GM19328 (cell line): ENCODE measurements around the gene MXI1.
"Not testable (repeated sequence)": the region's sequence is repeated elsewhere in the genome, so short reads cannot be mapped to it uniquely, and the experiment has no call there.

ENCODE experiments used
- ATAC-seq: cut with Tn5 transposase; IDR thresholded peaks from one replicate; pipeline ENCODE4 v1.9.1; 2021; ENCODE audit warnings: mild to moderate bottlenecking, moderate library complexity; ENCODE audit not compliant: unreplicated experiment

The MXI1 gene

DNA sequence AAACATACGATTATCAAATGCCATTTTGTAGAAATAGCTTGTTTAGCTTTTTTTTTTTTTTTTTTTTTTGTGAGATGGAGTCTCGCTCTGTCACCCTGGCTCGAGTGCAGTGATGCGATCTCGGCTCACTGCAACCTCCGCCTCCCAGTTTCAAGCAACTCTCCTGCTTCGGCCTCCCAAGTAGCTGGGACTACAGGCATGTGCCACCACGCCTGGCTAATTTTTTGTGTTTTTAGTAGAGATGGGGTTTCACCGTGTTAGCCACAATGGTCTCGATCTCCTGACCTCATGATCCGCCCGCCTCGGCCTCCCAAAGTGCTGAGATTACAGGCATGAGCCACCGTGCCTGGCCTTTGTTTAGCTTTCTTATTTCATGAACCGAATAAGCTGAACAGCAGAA, 65.6 kb downstream of the MXI1 start:
- not testable (repeated sequence) for ATAC-seq

DNA sequence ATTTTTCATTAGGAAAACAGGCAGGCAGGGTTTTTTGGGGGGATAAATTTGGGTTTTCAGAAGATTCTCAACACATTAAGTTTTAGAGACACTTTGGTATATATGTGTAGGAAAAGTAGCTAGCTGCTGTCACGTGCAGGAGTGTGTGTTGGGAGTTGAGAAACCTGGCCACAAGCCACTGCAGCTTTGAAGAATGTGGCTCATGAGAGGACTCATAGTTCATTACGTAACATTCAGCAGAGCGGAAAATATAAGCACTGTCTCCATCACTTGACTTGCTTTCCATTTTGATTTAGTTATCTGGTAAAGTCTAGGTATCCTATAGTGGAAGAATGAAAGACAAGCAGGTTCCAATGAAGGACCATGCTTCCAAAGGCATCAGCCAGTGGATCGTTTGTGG, 66.1 kb downstream of the MXI1 start:
- no peak for ATAC-seq

DNA sequence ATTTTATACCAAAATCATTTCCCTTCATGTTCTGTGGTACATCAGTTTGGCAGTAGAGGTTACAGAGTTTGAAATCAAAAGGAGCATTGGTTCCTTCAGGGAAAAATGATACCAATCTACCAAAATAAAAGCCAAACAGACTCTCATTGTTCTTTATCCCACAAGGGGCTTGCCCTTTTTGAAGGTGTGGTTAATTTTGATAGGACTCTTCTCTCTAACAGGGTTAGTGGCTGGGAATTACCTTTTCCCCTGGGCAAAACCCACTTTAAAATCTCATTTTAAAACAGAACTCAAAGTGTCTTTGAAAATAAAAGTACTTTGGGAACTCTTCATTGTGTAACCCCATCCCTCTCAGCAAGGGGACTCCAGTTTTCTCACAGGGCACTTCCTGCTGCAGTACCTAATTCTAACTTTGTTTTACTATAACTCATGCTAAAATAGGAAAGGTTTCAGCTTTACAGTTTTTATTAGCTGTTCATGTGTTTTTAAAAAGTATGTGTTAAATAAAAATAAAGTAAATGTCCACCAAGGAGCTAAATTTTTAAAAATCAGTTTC, 66.7 kb downstream of the MXI1 start:
- ATAC-seq, result no peak

DNA sequence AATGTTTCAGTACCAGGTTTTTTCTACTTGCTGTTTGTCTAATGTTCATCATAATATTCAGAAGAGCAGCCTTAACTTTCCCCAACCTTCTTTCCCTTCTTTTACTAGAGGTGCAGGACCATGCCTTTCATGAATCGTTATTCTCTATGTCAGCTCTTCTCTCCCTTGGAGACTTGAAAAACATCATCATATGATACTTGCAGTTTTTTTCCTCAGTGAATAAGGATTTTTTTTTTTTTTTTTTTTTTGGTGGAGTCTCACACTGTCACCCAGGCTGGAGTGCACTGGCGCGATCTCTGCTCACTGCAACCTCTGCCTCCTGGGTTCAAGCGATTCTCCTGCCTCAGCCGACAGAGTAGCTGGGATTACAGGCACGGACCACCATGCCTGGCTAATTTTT, 67.2 kb downstream of the MXI1 start:
- no peak for ATAC-seq

DNA sequence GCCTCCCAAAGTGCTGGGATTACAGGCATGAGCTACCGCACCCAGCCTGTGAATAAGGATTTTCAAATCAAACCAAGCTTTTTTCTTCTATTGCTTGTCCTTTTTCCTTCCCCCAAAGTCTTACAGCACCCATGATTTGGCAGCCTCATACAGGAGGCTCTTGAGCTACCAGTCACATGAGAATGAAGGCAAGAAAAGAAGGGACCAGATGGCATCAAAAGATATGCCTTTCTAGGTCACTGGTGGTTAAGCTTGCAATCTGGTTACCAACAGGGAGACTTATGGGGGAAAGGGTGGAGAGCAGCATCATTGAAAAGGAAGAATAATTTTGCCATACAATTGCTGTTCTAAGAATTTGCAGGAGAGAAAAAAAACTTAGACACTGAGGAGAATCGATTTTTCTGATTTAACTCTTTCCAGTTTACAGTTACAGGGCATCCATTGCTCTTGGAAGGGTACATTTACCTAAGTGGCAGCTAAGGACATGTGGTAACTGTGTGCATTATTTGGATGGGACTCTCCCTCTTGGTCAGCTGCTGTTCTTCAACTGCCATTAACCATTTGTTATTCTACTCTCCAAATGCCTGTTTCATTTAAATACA, 67.8 kb downstream of the MXI1 start:
- ATAC-seq, result no peak

DNA sequence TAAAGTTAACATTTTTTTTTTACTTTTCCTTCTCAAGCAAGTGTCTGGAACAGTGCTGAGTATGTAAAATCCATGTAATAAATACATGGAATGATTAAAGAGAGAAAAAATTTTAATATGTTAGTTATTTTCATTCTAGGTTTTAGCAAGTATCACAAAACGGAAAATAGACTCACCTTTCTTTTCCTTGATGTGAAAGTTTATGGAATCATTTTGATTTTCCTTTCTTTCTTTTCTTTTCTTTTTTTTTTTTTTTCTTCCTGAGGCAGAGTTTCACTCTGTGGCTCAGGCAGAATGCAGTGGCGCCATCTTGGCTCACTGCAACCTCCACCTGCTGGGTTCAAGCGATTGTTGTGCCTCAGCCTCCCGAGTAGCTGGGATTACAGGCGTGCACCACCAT, 69.2 kb downstream of the MXI1 start:
- ATAC-seq, result no peak

DNA sequence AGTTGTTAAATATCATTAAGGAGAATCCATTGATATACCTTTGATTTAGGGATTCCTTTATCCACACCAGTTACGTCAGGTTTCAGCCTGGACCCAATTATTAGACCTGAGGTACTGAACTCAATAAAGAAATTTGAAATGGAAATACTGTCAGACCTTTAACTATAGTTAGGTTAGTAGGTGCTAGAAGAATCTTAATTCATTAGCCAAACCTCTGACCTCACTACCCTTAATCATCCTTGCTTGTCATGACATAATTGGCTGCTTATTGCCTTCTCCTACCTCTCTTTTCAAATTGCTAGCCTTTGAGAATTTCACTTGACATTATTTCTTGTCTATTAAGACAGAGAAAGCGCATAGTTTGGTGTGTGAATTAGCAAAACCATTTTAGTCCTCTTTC, 70.2 kb downstream of the MXI1 start:
- no peak for ATAC-seq

DNA sequence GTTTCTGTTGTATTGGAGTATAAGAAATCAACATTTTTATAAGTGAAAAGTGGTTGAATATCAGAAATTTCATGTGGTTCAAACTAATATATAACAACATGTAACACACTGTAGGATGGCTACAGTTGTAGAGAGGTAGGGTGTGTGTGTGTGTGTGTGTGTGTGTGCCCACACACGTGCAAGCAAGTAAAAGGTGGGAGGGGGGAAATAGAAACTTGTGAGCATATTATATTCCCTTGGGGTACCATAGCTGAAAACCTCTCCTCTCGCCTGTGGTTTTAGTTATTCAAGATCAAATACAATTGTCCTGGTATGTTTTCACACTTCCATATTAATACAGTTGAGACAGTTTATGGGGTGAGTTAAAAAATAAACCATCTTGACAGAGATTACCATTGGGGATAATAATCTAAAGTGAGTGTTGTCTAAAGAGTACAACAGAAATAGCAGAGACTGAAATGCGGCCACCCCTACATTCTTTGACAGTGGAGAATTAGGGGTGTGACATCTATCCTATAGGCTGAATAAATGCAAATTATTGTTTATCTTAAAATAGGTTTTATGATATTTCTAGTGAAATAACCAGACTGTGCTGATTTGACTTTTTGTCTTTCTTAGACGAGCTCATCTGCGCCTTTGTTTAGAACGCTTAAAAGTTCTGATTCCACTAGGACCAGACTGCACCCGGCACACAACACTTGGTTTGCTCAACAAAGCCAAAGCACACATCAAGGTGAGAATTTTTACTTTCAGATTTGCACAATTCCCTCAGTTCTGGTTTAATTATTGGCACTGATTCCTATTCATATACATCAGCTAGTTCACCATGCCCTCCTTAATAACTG, 71.4 kb downstream of the MXI1 start:
- ATAC-seq, result no peak

DNA sequence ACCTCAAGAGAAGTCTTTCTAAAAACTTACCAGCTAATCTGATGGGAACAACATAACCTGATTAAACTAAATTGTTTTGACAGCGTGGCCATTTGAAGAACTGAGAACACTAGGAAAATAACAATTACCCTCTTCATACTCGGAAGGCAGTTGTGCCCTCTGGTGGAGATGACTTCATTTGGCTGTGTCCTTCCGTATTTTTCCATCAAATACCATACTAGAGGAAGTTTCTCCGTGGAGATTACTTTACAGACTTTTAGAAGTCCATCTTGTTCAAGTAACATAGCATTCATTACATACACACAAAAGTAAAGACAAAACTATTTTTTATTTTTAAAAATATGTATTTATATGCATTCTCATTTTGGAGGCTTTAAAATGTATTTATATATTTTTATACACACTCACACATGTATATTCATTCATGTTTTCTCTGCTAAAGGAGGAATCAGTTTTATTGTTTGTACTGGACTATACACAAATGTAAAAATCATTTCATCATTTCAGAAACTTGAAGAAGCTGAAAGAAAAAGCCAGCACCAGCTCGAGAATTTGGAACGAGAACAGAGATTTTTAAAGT, 72.1 kb downstream of the MXI1 start:
- ATAC-seq, result no peak

DNA sequence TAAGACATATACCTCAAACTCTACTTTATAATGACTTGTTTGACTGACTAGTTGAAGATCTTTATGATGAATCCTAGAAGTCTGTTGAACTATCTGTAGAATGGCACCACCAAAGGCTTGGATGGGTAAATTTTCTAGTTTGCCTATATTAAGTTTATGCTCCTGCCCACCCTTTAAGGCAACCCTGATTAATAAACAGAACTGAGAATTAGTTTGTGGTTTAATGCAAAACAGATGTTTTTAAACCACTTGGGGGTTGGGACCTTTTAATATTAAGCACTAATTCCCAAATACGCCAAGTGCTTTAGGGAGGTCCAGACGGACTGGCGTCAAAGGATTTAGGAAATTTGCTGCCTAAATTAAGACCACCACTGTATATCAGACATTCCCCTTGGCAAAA, 76.9 kb downstream of the MXI1 start:
- ATAC-seq, result no peak

DNA sequence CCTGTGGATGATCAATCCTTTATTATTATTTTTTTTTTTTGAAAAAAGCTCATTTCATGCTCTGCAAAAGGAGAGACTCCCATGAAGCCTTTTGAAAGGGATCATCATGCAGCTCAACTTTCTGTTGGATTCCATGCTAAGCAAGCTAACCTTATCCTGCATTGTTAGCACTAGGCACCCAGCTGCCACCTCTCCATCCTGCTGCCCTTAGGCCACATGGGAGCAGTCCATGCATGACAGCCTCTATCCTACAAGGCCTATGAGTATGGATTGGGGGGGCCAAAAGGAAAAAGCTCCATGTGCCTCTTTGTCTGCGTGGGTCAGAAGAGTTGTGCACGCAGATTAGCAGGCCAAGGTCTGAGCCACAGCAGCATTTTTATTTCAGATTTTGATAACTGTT, 78.1 kb downstream of the MXI1 start:
- ATAC-seq, result no peak

DNA sequence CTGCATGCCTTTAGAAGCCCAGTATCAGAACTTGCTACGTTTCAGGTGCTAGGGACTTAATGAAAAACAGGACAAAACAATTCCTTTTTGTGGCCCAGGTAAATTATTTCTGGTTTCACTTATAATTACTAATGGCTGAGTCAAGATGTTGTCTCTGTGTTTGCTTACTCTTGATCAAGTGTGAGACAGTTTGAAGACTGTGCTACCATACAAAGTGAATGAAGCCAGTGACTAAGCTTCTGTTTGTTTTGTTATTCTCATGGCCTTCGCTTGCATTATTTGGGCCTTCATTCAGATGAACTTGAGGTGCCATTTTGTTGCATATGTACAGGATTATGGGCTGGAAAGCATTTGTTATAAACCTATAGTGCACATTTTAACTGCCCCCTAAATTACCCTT, 79.4 kb downstream of the MXI1 start:
- no peak for ATAC-seq

DNA sequence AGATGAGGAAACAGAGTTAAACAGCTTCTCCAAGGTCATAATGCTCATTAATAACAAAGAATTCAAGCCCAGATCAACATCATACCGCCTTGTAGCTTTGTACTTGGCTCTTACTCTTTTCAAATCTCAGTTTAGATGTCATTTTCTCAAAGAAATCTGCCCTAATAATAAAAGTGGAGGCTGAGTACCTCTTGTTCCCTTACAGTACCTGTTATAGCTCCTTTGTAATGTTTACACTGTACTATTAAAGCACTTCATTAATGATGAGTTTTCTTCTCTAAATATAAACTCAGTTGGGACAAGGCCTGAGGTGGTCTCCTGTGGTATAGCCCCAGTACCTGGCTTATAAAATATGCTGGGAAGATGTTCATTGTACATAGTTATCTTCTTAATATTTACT, 89.6 kb downstream of the MXI1 start:
- no peak for ATAC-seq

DNA sequence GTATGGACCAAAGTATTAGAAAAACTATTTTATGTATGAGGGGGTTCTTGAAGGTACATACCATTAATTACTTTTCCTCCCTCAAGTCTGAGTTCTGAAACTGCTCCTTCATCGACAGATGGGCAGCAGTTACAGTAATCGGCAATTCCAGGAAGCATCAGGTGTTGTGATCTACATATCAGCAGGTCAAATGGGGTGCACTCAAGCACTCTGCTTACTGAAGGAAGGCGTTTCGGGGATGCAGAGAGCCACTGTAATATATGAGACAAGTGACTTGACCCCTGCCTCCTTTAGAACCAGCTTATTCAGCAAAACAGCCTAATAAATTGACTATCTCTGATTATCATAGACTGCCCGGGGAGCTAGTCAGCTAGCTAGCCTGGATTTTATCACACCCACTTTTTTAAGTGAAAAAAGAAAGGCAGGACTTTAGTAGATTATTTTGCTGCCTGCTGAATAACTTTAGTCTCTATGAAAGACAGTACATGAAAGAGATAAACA, 93.1 kb downstream of the MXI1 start:
- ATAC-seq, result no peak

DNA sequence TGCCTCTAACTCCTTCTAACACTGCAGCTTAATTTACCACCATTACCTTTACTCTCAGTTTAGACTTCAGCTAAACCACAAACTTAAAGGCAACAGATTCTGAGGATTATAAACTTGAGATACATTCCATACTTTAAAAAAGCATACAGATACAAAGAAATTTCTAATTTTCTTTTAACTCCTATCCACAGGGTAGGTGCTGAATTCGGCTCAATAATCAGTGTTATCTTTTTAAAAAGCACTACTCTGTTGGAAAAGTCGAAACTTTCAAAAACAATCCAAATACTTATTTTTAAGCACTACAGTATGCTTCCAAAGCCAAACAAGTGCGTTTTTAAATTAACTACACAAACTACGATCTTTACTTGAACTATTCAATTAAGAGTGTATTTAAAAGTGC, 96.3 kb downstream of the MXI1 start:
- ATAC-seq, result no peak

DNA sequence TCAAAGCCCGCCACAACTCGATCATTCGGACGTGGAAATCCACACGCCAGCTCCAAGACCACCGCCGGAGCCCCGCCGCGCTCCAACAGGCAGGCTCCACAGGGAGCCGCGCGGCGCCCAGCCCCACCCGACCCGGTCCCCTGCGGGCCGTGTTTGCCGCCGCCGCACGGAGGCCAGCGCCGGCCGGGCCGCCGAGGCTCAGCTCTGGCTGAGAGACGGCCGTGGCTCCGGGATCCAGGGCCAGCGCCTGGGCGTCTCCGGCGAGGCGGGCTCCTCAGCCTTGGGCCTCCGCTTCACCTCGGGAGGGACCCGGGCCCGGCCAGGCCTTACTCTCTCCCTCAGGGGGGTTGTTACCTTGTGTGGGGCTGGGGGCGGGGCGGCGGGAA, 97.0 kb downstream of the MXI1 start:
- ATAC-seq, result peak; percentile 34

DNA sequence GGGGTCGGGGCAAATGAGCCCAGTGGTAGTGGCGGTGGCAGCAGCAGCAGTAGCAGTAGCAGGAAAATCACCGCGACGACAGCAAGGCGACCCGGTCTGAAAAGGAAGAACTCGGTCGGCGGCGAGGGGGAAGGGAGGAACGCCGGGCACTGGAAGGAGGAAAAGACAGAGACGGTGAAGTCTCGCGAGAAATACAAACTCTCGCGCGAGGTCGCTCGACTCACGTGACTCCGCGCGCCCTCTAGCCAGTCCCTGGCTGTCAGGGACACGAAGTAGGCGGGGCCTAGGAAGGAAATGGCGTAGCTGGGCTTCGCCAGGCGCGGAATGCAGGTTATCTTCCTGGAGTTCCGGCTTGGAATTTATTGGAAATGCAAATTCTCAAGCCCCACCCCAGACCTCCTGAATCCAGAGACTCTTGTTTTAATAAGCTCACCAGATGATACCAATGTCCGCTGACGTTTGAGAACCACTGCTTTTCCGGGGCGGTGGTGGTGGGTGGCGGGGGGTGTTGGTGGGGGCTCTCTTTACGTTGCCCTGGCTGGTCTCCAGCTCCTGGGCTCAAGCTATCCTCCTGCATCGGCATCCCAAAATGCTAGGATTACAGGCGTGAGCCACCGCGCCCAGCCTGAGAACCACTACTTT, 97.5 kb downstream of the MXI1 start, which contains the start of gene SMNDC1:
SMNDC1 (minus strand) TSS at position 141 of the 642 bp plus-strand sequence. CDS start 1,333 bp downstream, outside the sequence.
- peak; percentile 89 for ATAC-seq

DNA sequence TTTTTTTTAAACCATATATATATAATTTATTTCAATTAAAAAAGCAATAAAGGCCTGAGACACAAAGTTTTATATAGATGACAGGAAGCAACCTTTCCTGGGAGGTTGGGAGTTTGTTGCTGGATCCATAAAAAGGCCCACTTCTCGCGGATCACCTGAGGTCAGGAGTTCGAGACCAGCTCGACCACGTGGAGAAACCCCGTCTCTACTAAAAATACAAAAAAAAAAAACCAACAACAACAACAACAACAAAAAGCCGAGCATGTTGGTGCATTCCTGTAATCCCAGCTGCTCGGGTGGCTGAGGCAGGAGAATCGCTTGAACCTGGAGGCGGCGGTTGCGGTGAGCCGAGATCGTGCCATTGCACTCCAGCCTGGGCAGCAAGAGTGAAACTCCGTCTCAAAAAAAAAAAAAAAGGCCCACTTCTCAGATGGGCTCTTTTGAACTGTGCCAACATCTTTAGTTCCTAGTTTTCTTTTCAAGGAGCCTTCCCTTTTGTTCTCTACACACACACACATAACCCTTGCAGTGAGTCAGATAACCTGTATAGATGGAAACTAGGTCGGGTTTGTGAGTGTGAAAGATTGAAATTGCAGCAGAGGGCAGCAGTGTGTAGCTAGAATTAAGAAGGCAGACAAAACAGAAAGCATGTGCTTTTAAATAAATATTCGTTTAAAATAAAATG, 98.5 kb downstream of the MXI1 start:
- ATAC-seq, result no peak

DNA sequence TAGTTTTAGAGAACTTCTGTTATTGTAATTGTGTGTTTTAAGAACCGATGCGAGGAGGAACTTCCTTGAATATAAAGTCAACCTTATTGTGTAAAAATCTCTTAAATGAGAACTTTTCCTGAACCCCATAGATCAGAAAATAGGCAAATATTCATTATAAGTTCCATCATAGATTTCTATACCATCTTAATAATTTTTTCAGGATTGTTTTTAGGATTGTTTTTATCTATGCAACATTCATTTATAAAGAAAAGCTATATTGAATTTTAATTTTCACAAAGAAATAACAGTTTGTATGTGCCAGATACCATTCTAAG, 99.0 kb downstream of the MXI1 start:
- no peak for ATAC-seq

DNA sequence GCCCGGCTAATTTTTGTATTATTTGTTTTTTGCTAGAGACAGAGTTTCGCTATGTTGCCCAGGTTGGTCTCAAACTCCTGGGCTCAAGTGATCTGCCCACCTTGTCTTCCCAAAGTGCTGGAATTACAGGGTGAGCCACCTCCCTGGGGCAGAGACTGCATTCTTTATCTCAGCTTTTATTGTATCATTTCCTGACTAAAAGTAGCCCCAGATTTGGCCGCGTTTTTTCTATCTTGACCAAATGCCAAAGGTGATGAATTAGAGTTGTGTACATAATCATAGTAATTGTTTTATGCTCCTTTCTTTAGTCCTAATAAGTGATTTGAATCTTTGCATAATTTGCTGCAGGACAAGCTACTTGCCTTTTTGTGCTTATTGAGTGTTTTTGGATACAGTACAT, 100.4 kb downstream of the MXI1 start:
- no peak for ATAC-seq

DNA sequence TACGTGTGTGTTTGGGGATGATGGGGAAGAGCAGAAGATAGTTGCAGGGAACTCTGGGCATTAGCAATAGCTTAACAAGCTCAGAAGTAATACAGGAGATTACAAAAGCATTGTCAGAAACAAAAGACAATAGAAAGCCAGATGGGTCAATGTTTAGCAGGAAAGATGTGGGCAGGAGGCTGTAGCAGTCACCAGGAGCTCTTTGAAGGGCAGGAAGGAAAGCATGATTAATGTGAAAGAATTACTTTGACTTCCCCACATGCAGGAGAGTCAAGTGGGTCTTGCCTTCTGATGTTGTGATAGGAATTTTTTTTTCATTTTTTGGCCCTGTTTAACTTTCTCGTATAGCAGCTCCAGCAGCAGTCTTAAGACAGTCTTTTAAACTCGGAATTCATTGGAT, 103.3 kb downstream of the MXI1 start:
- ATAC-seq, result no peak
